ENCODE results near the gene NR4A1.

- TF ChIP-seq, protein P1, sequence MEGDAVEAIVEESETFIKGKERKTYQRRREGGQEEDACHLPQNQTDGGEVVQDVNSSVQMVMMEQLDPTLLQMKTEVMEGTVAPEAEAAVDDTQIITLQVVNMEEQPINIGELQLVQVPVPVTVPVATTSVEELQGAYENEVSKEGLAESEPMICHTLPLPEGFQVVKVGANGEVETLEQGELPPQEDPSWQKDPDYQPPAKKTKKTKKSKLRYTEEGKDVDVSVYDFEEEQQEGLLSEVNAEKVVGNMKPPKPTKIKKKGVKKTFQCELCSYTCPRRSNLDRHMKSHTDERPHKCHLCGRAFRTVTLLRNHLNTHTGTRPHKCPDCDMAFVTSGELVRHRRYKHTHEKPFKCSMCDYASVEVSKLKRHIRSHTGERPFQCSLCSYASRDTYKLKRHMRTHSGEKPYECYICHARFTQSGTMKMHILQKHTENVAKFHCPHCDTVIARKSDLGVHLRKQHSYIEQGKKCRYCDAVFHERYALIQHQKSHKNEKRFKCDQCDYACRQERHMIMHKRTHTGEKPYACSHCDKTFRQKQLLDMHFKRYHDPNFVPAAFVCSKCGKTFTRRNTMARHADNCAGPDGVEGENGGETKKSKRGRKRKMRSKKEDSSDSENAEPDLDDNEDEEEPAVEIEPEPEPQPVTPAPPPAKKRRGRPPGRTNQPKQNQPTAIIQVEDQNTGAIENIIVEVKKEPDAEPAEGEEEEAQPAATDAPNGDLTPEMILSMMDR (conservative IDR thresholded peaks at IDR 0.05; ENCODE audit: low read length): no peak
- no peak for TF ChIP-seq EZH2phosphoT487 (IDR thresholded peaks at IDR 0.05; ENCODE audit: borderline replicate concordance, low read depth, low read length)
Observed at GRCh38 chr12:52041035-52041434, 10.2 kb upstream of the NR4A1 start.

Data from OCI-LY7 (cell line).